ENCODE data around the gene ELMO1. TPM values are rescaled to one million over a fixed set of nuclear protein-coding genes. Genes with fewer than 3 reads are reported as not detected.

Gene ELMO1
- total RNA-seq, 4 donors from 2014 or later, result 31.1 to 42.9 (median 38.7) TPM

DNA sequence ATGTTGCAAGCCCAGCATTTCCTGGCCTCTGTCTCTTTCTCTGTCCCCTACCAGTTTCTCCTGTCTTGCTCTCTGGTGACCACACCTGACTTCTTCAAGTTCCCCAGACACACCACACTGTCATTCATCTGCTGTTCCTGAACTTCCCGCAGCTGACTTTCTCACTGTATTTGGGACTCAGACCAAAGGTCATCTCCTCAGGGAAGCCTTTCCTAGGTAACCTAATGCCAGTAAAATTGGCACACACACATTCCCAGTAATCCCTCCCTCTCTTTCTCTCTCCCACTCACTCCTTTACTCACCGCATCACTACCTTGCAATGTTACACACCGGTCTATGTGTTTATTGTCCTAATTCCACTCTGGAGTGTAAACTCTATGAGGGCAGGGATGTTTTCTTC, 81.7 kb downstream of the ELMO1 start:
- H3K27ac ChIP-seq (replicated peaks in 1 of 4), result no peak overlapping the region
- no peaks in the 10 kb centered on the region for H3K4me1 ChIP-seq
- no peaks in the 10 kb centered on the region for H3K27me3 ChIP-seq
- no peaks in the 10 kb centered on the region for H3K36me3 ChIP-seq
- DNase-seq (ENCODE audit: extremely low spot score), result no peak
- H3K4me3 ChIP-seq, result no peak overlapping the region
- no peaks in the 10 kb centered on the region for H3K9me3 ChIP-seq
- intact Hi-C loops (cut with DNase I), result no loop called here
- TF ChIP-seq POLR2A (IDR thresholded peaks at IDR 0.05; ENCODE audit: low read depth), result no peak
- no peak for TF ChIP-seq EP300 (IDR thresholded peaks at IDR 0.05)
- TF ChIP-seq POLR2AphosphoS5 (IDR thresholded peaks at IDR 0.05), result no peak
- TF ChIP-seq, protein P1, sequence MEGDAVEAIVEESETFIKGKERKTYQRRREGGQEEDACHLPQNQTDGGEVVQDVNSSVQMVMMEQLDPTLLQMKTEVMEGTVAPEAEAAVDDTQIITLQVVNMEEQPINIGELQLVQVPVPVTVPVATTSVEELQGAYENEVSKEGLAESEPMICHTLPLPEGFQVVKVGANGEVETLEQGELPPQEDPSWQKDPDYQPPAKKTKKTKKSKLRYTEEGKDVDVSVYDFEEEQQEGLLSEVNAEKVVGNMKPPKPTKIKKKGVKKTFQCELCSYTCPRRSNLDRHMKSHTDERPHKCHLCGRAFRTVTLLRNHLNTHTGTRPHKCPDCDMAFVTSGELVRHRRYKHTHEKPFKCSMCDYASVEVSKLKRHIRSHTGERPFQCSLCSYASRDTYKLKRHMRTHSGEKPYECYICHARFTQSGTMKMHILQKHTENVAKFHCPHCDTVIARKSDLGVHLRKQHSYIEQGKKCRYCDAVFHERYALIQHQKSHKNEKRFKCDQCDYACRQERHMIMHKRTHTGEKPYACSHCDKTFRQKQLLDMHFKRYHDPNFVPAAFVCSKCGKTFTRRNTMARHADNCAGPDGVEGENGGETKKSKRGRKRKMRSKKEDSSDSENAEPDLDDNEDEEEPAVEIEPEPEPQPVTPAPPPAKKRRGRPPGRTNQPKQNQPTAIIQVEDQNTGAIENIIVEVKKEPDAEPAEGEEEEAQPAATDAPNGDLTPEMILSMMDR (IDR thresholded peaks at IDR 0.05), result no peak
- 90% methylated on average over 3 of the region's 3 CpGs for WGBS

- H3K9me3 ChIP-seq, result no peaks in the 10 kb centered on the region
- no peak overlapping the region for H3K27ac ChIP-seq (replicated peaks in 1 of 4)
- H3K36me3 ChIP-seq, result no peaks in the 10 kb centered on the region
- no peak for TF ChIP-seq POLR2AphosphoS5 (IDR thresholded peaks at IDR 0.05)
- TF ChIP-seq POLR2A (IDR thresholded peaks at IDR 0.05; ENCODE audit: low read depth), result no peak
- TF ChIP-seq EP300 (IDR thresholded peaks at IDR 0.05), result no peak
- TF ChIP-seq, protein P1 (IDR thresholded peaks at IDR 0.05), result no peak
- H3K4me3 ChIP-seq, result no peak overlapping the region
- intact Hi-C loops (cut with DNase I), result no loop called here
- WGBS, result 78% methylated on average over 3 of the region's 3 CpGs
- no peaks in the 10 kb centered on the region for H3K4me1 ChIP-seq
- no peak for DNase-seq (ENCODE audit: extremely low spot score)
- H3K27me3 ChIP-seq, result no peaks in the 10 kb centered on the region
Measured at GRCh38 chr7:37366445-37366844, 82.2 kb downstream of the ELMO1 start.

DNA sequence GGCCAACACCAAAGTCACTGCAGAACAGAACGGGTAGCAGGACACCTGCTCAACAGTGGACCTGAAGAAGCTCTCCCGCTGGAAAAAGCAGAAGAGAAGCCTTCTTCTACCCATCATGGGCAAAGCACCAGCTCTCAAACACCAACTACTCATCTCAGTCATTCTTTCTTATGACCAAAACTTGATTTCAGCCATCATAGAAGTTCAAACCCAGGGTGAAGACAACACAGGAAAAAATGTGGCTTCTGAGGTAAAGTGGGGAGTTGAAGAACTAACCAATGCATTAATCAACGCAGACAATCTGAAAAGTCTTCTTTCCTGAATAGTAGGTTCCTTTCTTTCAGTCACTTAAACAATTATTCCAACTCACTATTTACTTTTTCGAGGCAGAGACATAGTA, 83.3 kb downstream of the ELMO1 start:
- no peak for DNase-seq (ENCODE audit: extremely low spot score)
- no peak overlapping the region for H3K4me3 ChIP-seq
- no peaks in the 10 kb centered on the region for H3K9me3 ChIP-seq
- H3K27me3 ChIP-seq, result no peaks in the 10 kb centered on the region
- H3K4me1 ChIP-seq, result no peaks in the 10 kb centered on the region
- H3K36me3 ChIP-seq, result no peaks in the 10 kb centered on the region
- intact Hi-C loops (cut with DNase I), result no loop called here
- H3K27ac ChIP-seq (replicated peaks in 1 of 4), result no peak overlapping the region
- 81% methylated on average over 4 of the region's 4 CpGs for WGBS
- no peak for TF ChIP-seq POLR2AphosphoS5 (IDR thresholded peaks at IDR 0.05)

- Histone ChIP-seq H3K4me1 (no peaks in the 10 kb centered on the region), H3K4me3 (no peak overlapping the region), H3K36me3 (no peaks in the 10 kb centered on the region), H3K27me3 (no peaks in the 10 kb centered on the region), H3K27ac (replicated peaks in 1 of 4) (no peak overlapping the region), H3K9me3 (no peaks in the 10 kb centered on the region)
- no peak for TF ChIP-seq POLR2AphosphoS5 (IDR thresholded peaks at IDR 0.05)
- WGBS, result 70% methylated on average over 8 of the region's 8 CpGs
- no peak for DNase-seq (ENCODE audit: extremely low spot score)
- intact Hi-C loops (cut with DNase I), result no loop called here
Measured at GRCh38 chr7:37364856-37365255, 83.8 kb downstream of the ELMO1 start.

- DNase-seq (ENCODE audit: extremely low spot score), result no peak
- no peak overlapping the region for H3K27ac ChIP-seq (replicated peaks in 1 of 4)
- WGBS, result 87% methylated on average over 3 of the region's 3 CpGs
Measured at GRCh38 chr7:37363536-37364491, 84.8 kb downstream of the ELMO1 start.

DNA sequence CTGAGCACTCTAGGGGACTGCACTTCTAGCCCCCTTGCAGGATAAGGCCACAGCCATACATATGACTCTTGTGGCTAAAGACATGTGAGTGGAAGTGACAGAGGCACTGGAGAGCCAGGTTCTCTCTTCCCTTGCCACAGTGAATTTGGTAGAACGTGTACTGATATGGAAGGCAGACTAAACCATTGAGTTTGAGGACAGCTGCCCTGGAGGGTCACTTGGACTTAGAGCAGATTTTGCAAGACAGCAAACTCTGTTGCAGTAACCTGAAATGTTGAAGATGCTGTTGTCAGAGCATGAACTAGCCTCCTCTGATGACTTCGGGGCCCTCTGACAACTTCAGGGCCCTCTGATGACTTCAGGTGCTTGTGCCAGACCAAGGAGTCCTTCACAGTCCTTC, 85.9 kb downstream of the ELMO1 start:
- intact Hi-C loops (cut with DNase I), result no loop called here
- WGBS, result 91% methylated on average over 2 of the region's 2 CpGs
- Histone ChIP-seq H3K27ac (replicated peaks in 1 of 4) (no peak overlapping the region), H3K9me3 (no peaks in the 10 kb centered on the region), H3K36me3 (no peaks in the 10 kb centered on the region), H3K27me3 (no peaks in the 10 kb centered on the region), H3K4me3 (no peak overlapping the region), H3K4me1 (peaks cover 0 to 4% (median 1%) of the 10 kb centered on the region in 4 donors)
- TF ChIP-seq EP300 (IDR thresholded peaks at IDR 0.05), result no peak
- TF ChIP-seq, protein P1 (IDR thresholded peaks at IDR 0.05), result no peak
- TF ChIP-seq POLR2AphosphoS5 (IDR thresholded peaks at IDR 0.05), result no peak
- DNase-seq (ENCODE audit: extremely low spot score), result no peak

More at GRCh38 chr7:37363536-37364491, 84.8 kb downstream of the ELMO1 start:
- Histone ChIP-seq H3K9me3 (no peaks in the 10 kb centered on the region), H3K4me3 (no peak overlapping the region), H3K27me3 (no peaks in the 10 kb centered on the region), H3K4me1 (peaks cover 0 to 3% (median 0%) of the 10 kb centered on the region in 4 donors), H3K36me3 (no peaks in the 10 kb centered on the region)
- TF ChIP-seq EP300 (IDR thresholded peaks at IDR 0.05) (no peak), POLR2A (IDR thresholded peaks at IDR 0.05; ENCODE audit: low read depth) (no peak), POLR2AphosphoS5 (IDR thresholded peaks at IDR 0.05) (no peak)
- intact Hi-C loops (cut with DNase I), result no loop called here
